HG03469 (cell line): Measurements from ENCODE around the gene GIT1.
"Not testable (repeated sequence)": the region's sequence is repeated elsewhere in the genome, so short reads cannot be mapped to it uniquely, and the experiment has no call there.

Source experiments
- ATAC-seq: cut with Tn5 transposase; IDR thresholded peaks from one replicate; pipeline ENCODE4 v1.9.1; 2021; ENCODE audit warnings: mild to moderate bottlenecking, moderate library complexity, moderate number of reproducible peaks; ENCODE audit not compliant: unreplicated experiment

Gene GIT1

DNA sequence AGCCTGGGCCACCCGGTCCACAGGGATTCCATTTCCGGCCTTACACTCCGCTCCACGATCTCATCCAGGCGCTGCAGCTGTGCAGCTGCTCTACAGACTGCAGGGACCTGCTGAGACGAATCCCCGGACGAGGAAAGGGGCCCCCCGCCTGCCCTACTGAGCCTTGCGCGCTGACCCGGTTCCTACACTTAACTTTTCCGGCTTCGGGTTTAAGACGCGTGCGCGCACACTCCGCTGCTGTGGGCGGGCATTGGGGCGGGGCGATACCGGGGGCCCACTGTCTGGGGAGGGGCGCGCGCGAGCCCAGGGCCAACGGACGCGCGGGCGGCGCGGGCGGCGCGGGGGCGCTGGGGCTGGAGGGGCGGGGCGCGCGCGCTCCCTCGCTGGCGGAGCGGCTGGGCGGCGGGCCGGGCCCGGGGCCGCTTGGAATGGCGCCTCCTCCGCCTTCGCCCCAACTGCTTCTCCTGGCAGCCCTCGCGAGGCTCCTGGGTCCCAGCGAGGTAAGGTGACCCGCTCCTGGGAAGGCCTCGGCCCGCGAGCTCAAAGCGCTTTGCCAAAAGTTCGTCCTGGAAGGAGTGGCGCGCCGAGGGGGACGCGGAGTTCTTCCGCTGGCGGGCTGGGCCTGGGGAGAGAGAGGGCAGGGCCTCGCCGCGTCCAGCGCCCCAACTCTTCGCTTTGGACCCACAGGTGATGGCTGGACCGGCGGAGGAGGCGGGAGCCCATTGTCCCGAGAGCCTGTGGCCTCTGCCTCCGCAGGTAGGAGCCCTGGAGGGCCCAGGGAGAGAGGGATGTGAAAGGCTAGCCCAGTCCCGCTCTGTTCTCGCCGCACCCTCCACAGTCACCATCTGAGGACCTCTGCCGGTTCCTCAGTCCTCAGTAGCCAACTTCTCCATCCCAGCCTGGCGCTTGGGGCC lies 20.9 kb downstream of the GIT1 start, which contains the start of gene TP53I13:
Gene TP53I13, plus strand, starts transcription at position 371 of the 914 bp plus-strand sequence. Its CDS starts 58 bp downstream, at position 429.
- no peak for ATAC-seq

GRCh38 chr17:29567554-29568330 lies 21.7 kb downstream of the GIT1 start:
- ATAC-seq: no peak

- no peak for ATAC-seq
Observed at GRCh38 chr17:29567304-29567553, 22.2 kb downstream of the GIT1 start.

DNA sequence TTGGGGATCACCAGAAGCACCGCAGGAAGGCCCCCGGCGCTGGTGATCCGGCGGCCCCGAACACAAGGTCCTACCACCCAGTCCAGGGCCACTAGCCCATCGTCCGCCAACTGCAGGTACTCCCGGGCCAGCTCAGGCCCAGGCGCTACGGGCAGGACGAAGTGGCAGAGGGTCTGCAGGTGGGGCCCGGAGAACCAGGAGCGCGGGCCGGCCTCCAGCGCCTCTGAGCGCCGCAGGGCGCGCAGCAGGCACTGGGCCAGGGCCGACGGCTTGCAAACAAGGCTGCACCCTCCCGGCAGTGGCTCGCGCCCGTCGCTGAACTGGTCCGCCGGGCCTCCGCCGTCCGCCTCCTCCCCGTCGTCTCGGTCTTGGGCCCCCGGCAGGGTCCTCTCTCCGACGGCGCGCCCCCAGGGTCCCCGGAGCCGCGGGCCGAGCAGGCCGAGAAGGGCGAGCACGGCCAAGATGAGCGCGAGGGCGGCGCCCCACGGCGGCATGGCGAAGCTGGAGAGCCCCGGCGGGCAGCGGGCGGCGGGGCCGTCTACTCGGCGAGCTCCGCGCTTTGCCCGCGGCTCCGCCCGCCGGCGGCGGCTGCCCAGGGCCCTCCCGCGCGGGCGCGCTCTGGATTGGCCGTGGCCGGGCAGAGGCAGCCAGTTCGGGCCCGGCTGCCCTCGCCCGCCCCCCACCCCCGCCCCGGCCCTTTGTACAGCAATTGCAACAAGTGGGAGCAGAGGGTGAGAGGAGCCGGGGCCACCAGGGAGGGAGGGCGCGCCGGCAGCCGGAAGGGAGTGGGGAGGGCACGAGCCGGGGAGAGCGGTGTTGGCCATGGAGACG lies 22.8 kb downstream of the GIT1 start, which contains the start of gene ABHD15:
Gene ABHD15, minus strand, starts transcription at position 565 of the 831 bp plus-strand sequence. Its CDS starts 71 bp downstream, at position 494.
- no peak for ATAC-seq

DNA sequence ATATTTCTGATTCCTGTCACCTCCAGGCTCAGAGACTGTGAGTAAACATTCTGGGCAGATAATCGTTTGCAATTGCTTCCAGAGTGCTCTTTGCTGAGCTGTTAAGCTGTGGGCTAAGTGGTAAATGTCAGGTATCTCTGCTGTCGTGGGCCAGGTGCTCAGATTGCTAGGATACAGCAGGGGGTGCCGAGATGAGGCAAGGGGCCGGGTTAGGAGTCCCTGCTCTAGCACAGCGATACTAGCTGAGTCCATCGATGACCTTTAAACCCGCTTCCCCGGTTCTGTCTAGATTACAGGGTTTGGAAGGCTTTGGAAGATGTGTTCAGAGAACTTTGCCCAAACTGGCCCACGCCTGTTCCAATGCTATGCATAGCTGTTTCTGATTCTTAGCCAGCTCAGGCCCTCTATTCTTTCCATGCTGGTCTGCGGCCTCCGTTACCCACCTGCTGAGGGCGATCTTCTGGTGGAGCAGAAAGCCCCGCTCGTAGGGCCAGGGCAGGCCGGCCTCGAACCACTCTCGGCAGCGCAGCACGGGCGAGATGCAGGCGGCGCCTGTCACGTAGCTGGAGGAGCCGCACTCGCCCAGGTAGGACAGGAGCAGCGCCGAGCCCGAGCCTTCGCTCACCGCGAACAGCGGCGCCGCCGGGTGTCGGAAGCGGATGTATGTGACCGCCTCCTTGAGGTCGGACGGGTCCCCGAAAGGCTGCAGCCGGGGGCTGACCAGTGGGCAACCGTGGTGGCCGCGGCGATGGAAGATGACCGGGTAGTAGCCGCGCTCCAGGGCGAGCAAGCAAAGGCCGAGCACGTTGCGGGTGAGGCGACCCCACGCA lies 23.6 kb downstream of the GIT1 start:
- ATAC-seq: no peak

DNA sequence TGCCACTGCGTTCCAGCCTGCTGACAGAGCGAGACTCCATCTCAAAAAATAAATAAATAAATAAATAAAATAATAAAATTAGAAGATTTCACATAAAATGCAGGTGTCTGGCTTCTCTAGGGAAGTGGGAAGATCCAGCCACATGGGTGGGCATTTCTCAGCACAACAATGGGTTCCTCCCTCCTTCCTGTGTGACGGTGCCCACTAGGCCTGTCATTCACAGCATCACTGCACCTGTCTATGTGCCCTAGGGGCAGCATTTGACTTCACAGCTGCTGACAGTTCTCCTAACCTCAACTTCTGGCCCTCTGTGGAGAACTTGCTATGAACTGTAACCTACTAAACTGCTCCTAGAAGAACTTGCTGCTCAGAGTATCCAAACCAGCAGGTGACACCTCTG lies 25.6 kb downstream of the GIT1 start:
- no peak for ATAC-seq

- ATAC-seq: no peak
Observed at GRCh38 chr17:29562615-29563014, 26.8 kb downstream of the GIT1 start.

- no peak for ATAC-seq
Observed at GRCh38 chr17:29561554-29562517, 27.6 kb downstream of the GIT1 start.

- ATAC-seq: no peak
Observed at GRCh38 chr17:29560316-29560715, 29.1 kb downstream of the GIT1 start.

DNA sequence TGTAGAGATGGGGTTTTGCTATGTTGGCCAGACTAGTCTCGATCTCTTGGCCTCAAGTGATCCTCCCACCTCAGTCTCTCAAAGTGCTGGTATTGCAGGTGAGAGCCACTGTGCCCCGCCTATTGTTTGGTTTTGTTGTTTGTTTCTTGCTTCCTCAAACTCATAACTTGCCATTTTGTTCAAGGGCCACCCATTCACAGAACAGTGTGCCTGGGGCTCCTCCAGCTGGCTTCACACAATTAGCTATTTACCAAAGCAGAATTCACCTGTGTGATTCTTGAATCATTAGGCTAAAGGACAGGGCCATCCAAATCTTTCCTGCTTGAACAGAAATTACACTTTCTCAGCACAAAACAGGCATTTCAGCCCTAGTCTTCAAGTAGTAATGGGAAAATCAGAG lies 29.8 kb downstream of the GIT1 start:
- ATAC-seq: no peak

GRCh38 chr17:29558139-29558538 lies 31.3 kb downstream of the GIT1 start:
- ATAC-seq: not testable (repeated sequence)

GRCh38 chr17:29557739-29558116 lies 31.7 kb downstream of the GIT1 start:
- ATAC-seq: no peak

DNA sequence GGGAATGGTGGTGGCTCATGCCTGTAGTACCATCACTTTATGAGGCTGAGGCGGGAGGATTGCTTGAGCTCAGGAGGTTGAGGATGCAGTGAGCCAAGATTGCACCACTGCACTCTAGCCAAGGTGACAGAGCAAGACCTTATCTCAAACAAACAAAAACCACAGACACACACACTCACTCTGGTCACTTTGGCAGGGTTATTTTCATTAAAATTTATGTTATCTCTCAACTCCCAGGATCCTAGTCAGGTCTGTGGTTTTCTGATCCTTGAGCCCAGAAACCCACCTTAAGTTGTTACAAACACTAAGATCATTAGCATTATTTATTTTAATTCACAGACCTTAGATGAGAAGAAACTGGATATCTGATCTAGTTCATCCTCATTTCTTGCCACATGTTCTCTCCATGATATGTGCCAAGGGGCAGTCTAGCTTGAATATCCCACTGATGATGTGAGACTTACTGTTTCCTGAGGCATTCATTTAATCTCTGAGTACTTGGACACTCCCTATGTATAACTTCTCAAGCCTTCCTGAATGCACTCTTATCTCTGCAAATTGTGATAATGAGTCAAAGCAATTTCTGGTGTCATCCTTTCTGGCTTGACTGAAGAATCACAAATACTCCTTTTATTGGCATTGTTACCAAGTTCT lies 32.2 kb downstream of the GIT1 start:
- ATAC-seq: no peak

- no peak for ATAC-seq
Observed at GRCh38 chr17:29555840-29556239, 33.6 kb downstream of the GIT1 start.

DNA sequence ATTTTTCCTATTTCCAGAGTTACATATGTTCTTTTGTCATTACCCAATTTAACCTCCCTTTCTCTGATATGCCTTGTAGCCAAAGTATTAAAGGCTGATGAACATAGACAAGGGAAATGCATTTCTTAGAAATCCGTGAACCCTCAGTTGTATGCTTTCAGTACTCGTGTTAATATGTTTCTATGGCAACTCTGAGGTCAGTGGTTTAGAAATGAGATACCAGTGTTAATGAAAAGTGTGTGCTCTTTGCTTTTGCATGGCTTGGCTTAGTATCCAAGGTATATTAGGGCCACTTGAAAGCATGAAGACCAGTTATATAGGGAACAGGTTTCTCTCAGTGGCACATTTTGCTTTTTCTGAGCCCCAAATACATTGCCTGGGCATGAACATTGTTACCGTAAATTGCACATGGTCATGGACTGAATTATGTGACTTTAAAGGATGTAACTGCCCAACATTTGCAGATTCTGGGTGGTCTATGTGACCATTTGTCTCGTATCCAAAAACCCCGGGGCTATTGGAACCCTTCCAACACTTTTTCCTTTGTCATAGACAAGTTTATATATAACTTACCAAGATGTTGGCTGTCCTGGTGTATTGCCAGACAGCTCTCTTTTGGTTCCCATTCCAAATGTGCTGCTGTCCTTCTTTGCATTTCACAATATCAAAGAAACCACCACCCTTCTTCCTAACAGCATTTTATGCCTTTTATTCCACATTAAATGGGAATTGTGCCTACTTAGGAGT lies 40.1 kb downstream of the GIT1 start:
- ATAC-seq: no peak

DNA sequence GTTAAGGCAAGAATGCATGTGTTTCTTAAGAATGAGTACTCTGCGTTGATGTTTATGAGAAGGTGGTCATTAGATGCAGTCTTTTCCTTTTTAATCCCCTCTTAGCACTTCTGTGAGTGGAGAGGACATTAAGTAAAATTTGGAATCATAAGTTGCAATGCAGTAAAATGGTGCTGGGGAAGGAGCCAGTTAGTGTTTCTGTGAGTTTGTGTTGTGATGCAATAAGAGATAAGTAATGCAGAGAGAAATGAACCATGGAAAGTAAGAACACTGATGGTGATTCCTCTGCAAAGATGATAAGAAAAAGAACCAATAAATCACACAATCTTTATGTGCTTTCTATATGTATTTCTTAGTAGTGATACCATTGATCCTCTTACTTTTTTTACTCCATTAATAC lies 42.6 kb downstream of the GIT1 start:
- no peak for ATAC-seq

GRCh38 chr17:29546085-29546484 lies 43.4 kb downstream of the GIT1 start:
- no peak for ATAC-seq

DNA sequence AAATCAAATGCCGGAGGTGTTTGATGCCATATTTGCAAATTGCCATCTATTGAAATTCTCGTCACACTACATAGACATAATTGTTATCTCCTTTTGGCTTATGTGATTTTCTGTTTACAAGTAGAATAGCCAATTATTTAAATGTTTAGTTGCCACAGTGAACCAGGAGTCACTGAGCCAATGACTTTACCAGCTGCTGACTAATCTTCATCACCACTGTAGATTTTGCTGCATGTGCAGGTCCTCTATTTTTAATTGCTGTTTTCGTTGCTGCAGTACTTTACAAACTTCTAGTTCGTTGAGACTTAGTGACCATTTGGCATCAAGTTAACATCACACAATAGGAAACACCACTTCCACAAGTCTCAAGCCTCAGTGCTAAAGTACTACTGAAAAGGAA lies 45.4 kb downstream of the GIT1 start:
- no peak for ATAC-seq
